GM18907 (cell line): Measurements from ENCODE around the gene KRTAP5-6.

Experiments used
- ATAC-seq: cut with Tn5 transposase; IDR thresholded peaks from one replicate; pipeline ENCODE4 v1.9.1; 2021; ENCODE audit warnings: mild to moderate bottlenecking, moderate library complexity; ENCODE audit not compliant: unreplicated experiment

KRTAP5-6 gene

DNA sequence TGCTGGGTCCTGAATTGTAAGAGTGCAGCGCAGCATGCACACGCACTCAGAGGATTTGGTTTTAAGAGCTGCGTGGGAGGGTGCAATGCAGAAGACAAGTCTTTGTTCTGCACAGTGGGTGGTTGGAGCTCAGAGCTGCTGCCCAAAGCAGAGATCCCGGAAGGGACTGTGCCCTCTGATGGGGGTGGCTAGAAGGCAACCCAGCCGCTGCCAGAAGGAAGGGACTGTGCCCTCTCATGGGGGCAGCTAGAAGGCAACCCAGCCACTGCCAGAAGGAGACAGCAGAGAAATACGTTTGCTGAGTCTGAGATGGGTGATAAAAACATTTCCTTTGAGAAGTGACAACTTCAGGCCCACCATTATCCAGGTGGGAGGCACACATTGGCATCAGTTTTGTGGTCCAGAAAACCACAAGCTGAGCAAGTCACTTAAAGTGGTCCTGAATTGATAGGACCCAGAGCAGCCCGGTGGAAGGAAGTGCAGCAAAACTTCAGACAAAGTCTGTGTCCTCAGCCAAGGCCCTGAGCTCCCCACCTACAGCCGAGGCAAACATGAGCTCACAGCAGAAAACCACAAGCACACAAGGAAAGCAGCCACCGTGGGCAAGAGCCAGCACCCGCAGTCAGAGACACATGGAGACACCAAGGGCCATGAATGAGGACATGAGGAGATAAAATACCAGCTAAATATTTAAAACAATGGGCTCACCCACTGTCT lies 4.3 kb downstream of the KRTAP5-6 start:
- no peak for ATAC-seq

- ATAC-seq = no peak
Observed at GRCh38 chr11:1702506-1702905, 5.5 kb downstream of the KRTAP5-6 start.

- ATAC-seq = no peak
Observed at GRCh38 chr11:1703146-1703545, 6.2 kb downstream of the KRTAP5-6 start.

DNA sequence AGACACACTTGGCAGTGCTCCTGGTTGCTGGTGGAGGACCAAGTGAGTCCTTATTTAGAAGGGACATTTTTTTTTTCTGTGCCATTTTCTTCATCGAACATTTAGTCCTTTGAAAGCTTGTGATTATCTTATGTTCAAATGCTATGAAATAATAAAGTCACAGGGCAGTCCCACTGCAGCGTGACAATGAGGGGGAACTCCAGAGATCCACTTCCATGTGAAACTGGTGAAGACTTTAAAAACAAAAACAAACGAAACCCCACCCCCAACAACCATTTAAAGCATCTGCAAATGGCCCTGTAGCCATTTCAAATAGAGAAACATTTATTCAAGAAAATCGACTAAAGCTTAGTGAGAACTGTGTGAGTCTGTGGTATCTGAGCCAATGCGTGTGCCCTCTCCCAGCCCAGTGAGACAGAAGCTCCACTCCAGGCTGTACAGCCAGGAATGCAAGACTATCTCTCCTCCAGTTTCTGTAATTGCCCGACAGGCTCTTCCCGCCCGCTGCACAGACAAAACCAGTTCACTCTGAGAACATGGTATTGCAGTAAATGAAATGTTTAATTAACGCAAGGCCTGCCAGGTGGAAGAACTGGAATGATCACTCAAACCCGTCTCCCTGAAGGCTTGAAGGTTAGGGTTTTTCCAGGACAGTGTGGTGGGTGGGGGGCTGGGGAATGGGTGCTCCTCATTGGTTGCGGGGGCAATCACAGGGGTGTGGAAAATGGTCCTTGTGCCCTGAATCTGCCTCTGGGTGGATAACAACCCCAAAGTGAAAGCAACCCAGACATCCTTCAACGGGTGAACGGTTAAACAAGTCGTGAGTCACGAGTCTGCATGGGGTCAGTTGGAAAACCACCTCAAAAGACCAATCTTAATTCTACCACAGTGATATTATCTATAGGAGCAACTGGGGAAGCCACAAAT lies 8.4 kb downstream of the KRTAP5-6 start:
- no peak for ATAC-seq

DNA sequence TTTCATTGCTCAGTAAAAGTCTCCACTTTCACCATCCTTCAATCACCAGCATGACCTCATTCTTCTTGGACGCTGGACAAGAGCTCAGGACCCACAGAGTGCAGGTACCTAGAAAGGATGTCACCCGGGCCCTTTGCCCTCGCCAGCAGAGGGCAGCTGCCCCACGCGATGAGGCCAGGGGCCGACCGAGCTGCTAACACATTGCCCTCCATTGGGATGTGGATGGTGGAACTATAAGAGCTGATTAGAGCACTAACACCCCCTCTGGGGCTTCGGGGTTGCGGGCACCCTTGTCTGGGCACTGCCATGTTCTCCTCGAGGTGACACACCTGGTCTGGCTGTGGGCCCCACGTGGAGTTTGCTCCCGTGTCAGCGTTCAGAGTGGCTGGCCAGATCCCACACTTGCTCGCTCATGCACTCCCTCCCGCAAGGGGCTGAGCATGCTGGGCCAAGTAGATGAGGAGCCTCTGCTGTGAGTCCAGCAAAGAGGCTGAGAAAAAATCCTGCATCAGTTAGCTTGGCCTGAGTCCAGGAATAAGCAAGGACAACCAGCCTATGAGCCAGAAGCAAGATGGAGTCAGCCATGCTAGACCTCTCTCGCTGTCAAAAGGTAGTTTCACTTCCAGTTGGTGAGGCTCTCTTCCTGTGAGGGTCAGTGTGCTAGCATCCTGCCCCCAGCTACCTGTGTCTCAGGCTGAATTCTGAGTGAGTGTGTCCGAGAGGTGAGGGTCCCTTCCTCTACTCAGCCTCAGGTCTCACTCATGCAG lies 9.8 kb downstream of the KRTAP5-6 start:
- ATAC-seq = no peak

DNA sequence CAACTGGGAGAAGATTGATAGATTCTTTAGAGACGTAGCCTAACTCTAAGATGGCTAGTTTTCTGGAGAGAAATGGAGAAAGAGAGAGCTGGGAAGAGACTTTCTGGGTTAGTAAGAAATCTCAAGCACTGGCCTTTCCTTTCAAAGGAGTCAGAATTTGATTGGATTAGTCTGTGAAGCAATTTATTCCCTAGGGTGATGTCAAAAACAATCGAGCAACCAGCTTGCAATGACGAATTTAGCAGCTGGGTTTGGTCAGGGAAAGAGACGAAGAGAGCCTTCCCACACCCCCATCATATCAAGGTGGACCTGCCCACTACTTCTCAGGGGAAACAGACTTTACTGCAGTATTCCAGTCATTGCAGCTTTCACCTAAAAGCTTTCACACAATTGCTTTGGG lies 10.8 kb downstream of the KRTAP5-6 start:
- no peak for ATAC-seq

DNA sequence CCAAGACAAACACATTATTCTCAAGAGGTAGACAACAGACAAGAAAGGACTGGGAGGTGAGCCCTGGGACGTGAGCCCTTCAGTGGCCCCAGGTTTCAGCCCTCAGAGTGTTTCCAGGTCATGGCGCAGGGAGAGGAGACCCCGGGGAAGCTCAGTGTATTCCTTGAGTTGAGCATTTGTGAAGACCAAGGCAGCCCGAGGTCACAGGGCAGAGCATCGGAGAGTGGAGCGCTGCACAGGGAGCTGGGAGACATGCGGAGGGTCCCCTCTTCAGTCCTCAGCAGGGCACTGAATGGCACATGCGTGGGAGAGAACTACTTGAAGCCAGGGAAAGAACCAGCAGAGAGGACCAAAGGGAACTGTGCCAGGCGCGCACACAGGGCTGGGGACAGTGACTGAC lies 11.7 kb downstream of the KRTAP5-6 start:
- no peak for ATAC-seq

DNA sequence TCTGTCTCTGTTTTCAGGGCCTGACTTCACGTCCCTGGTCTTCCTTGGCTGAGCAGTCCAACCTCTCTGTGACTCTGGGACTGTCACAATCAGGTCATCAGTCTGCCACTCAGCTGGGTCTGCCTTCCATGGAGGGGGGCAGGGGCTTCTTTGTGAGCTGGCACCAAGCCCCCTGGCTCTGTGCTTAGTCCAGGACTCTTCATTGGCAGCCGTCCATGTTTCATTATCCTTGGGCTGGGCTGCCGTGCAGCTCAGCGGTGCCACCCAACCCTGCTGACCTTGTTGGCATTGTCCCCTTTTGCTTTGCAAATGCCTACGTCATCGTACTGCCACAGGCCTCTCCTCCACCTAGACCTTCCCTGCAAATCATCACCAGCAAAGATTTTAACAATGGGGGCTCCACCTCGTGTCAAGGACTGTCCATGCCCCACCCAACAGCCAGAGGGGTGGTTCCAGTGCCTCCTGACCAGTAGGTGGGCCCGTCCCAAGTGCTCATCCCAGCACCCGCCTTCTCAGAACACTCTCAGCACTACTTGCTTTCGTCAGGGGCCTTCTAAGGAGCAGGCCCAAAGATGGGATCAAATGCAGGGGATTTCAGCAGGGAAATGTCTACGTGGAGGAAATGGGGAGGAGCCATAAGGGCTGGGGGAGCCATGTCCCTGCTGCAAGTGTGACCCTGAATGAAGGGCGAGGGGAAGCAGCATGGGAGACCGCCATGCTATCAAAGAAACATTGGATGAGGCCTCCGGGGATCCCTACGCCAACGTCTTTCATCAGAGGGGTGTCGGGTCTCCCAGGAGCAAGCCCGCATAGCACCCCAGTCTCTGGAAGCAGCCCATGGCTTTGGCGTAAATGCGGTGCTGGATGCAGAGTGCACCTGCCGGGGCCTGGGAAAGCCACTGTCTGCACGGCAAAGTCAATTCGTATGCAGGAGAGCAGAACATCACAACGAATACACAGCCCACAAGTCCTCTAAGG lies 18.2 kb downstream of the KRTAP5-6 start:
- no peak for ATAC-seq

GRCh38 chr11:1717745-1718144 lies 20.8 kb downstream of the KRTAP5-6 start:
- no peak for ATAC-seq

GRCh38 chr11:1718326-1718725 lies 21.3 kb downstream of the KRTAP5-6 start:
- no peak for ATAC-seq

- no peak for ATAC-seq
Observed at GRCh38 chr11:1719781-1720180, 22.8 kb downstream of the KRTAP5-6 start.

DNA sequence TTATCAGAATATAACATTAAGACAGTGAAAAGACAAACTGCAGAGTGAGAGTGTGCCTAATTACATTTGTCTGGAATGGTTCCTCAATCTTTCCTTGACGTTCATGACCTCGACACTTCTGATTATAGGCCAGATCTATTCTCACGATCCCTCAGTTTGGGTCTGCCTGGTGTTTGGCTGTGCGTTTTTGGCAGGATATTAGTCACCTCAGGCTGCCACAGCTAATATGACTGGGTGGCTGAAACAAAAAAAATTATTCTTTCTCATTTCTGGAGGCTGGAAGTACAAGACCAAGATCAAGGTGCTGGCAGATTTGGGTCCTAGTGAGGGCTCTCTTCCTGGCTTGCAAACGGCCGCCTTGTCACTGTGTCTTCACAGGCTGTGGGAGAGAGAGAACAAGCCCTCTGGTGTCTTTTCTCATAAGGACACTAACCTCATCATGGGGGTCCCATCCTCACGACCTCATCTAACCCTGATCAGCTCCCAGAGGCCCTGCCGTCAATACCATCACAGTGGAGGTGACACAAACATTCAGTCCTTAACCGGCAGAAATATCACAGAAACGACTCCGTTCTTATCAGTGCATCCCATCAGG lies 30.2 kb downstream of the KRTAP5-6 start:
- ATAC-seq = no peak

DNA sequence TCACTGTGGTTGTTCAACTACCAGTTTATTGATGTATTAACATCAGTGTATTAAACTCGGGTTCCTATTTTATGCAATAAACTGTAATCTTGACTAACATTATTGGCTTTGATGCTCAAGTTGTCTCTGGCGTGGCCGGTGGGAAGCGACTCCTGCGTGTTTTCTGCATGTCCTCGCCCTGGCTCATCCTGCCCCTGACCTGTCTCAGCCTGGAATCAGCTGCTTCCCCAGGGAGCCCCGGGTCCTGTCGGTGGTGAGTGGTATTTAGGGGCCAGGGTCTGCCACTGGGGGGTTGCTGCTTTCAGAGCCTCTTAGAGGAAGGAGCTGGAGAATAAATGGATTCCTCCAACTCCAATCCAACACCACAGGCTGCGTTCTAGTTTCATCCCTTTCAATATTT lies 30.9 kb downstream of the KRTAP5-6 start:
- no peak for ATAC-seq

DNA sequence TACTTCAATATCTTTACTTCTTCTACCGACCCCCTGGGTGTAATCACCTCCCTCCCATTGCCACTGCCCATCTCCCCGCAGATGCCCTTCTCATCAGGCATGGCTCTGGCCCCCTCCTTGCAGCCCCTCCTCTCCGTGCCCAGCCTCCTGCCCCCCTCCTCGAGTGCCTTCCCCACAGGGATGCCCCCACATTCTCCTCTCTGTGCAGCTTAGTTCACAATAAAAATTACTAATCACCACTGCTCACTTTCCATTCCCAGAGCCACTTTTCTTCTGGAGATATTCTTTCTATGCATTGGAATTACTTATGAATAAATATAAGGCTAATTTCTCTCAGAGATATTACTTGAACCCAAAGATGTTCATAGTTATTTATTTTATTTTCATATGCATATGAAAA lies 31.3 kb downstream of the KRTAP5-6 start:
- no peak for ATAC-seq

GRCh38 chr11:1728931-1729691 lies 32.1 kb downstream of the KRTAP5-6 start:
- ATAC-seq = no peak

GRCh38 chr11:1729692-1730011 lies 32.7 kb downstream of the KRTAP5-6 start:
- no peak for ATAC-seq

DNA sequence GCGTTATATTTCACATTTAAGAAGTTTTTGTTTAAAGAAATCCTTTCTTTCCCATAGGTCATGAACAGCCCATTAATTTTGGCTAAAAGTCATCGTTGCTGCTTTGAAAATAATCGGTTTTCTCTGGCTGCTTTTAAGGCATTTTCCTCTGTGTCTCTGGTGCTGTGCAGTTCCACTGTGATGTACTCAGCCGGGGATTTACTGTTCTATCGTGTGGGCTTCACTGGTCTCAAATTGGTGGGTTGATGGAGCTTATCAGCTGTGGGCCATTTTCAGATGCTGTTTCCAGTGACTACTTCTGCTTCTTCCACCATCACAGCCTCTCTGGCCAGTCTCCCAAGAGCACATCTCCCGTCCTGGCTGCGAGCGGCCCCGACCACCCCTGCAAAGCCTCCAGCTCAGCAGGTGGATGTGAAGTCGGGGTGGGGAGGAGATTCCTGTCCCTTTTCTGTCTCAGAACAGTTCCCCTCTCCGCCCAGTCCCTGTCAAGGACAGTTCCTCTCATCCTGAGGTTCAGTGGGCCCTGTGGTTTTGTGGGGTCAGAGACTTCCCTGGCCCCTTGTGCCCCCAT lies 33.1 kb downstream of the KRTAP5-6 start:
- ATAC-seq = no peak

DNA sequence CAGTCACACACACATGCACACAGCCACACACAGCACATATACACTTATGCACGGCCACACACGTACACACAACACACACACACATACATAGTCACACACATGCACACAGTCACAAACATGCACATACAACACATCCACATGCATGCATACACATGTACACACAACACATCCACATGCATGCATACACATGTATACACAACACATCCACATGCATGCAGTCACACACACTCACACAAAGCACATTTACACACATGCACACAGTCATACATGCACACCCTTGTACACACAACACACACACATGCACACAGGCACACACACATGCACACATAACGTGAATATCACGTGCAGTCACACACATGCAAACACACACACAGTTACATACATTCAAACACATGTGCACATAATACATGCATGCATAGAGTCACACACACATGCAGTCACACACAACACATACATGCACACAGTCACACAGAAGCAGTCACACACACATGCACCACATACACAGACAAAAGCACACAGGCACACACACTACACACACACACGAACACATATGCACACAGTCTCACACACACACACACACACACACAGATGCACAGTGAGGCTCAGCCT lies 34.6 kb downstream of the KRTAP5-6 start:
- ATAC-seq = no peak
